GM18870 (cell line): ENCODE results near the gene PDE7B.

Source experiments
- ATAC-seq: cut with Tn5 transposase; IDR thresholded peaks from one replicate; pipeline ENCODE4 v1.9.1; 2021; ENCODE audit warnings: moderate library complexity; ENCODE audit not compliant: unreplicated experiment

The PDE7B gene

DNA sequence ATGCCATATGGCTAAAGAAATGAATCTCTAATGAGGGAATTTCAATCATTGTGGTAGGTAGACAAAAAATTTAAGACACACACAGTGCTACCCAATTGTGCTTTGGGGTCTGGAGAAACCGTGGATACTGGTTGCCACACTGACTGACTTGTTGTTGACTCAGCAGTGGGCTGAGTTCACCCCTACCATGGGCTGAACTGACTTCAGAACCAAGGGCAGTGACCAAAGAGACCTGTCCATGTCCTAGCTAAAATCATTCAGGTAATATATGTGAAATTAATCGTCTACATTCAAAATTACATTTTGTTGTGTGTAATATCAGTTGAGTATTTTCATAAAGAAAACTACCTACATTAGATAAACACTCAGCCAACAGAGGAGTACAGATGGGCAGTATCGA is 131.6 kb downstream of the PDE7B start:
- no peak for ATAC-seq

GRCh38 chr6:135983718-135984343 is 132.3 kb downstream of the PDE7B start:
- no peak for ATAC-seq

GRCh38 chr6:135985471-135985870 is 134.0 kb downstream of the PDE7B start:
- no peak for ATAC-seq

- no peak for ATAC-seq
Measured at GRCh38 chr6:135987226-135987625, 135.7 kb downstream of the PDE7B start.

DNA sequence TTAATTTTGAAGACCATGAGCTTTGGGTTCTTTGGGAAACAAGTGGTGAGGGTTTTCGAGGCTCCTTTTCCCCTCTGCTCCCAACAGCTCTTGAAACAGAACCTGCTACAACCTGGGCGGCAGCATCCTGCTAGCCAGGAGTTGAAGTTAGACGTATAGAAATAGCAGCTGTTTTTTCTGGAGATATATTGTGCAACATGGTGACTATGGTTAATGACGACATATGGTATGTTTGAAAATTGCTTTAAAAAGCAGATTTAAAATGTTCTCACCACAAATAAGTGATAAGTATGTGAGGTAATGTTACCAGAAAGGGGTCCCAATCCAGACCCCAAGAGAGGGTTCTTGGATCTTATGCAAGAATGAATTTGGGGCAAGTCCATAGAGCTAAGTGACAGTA is 138.9 kb downstream of the PDE7B start:
- ATAC-seq: no peak

- no peak for ATAC-seq
Measured at GRCh38 chr6:135990855-135991464, 139.5 kb downstream of the PDE7B start.

- no peak for ATAC-seq
Measured at GRCh38 chr6:135992739-135993138, 141.2 kb downstream of the PDE7B start.

- ATAC-seq: no peak
Measured at GRCh38 chr6:135993361-135993760, 141.9 kb downstream of the PDE7B start.

GRCh38 chr6:135994857-135995544 is 143.5 kb downstream of the PDE7B start:
- ATAC-seq: no peak

- no peak for ATAC-seq
Measured at GRCh38 chr6:135995545-135995898, 144.0 kb downstream of the PDE7B start.

- no peak for ATAC-seq
Measured at GRCh38 chr6:135996668-135997067, 145.2 kb downstream of the PDE7B start.

- no peak for ATAC-seq
Measured at GRCh38 chr6:135999393-135999792, 147.9 kb downstream of the PDE7B start.

GRCh38 chr6:136007345-136007744 is 155.8 kb downstream of the PDE7B start:
- ATAC-seq: no peak

- no peak for ATAC-seq
Measured at GRCh38 chr6:136011475-136011874, 160.0 kb downstream of the PDE7B start.

DNA sequence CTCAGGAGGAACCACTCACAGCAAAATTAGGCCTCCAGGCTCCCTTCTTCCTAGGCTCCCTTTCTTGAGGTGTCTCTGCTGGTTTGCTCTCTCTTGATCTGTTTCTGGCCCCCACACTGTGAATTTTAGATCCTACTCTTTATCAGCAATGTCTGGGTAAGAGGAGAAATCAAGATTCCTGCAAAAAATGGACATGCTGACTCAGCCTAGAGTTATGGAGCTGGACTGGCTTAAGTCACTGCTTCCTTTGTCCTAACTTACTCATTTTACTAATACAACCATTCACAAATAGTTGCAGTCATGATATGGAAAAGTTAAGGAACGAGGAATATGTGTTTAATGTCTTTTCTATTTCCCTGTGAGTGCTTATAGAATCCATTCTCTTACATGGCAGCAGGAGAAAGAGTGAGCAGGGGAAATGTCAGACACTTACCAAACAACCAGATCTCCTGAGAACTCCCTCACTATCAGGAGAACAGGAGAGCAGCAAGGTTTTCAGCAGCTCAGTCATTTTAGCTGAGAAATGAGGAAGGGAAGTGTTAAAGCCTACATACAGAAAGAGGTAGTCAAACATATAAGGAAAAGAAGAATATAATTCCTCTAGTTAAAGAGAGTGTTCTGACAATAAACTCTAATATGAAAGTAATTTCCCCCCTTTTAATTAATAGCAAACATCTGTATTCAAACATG is 160.8 kb downstream of the PDE7B start:
- no peak for ATAC-seq

DNA sequence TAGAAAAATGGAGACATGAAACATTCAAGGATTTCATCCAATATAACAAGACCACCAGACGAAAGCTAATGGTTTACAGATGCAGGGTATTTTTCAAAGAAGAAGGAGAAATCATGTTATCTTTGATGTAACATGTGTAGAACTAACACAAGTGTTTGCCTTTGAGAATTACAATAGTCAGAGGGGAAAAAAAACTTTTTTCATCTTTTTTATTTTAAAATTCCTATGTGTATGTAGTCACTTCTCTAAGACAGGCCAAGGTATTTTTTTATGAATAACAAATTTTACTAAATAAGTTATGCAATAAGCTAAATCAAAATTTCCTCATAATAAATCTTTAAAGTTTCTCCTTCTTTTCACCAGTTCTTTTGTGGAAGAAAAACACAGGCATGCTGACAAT is 161.4 kb downstream of the PDE7B start:
- no peak for ATAC-seq

- ATAC-seq: no peak
Measured at GRCh38 chr6:136014454-136015437, 163.2 kb downstream of the PDE7B start.

GRCh38 chr6:136015531-136015930 is 164.0 kb downstream of the PDE7B start:
- ATAC-seq: no peak

DNA sequence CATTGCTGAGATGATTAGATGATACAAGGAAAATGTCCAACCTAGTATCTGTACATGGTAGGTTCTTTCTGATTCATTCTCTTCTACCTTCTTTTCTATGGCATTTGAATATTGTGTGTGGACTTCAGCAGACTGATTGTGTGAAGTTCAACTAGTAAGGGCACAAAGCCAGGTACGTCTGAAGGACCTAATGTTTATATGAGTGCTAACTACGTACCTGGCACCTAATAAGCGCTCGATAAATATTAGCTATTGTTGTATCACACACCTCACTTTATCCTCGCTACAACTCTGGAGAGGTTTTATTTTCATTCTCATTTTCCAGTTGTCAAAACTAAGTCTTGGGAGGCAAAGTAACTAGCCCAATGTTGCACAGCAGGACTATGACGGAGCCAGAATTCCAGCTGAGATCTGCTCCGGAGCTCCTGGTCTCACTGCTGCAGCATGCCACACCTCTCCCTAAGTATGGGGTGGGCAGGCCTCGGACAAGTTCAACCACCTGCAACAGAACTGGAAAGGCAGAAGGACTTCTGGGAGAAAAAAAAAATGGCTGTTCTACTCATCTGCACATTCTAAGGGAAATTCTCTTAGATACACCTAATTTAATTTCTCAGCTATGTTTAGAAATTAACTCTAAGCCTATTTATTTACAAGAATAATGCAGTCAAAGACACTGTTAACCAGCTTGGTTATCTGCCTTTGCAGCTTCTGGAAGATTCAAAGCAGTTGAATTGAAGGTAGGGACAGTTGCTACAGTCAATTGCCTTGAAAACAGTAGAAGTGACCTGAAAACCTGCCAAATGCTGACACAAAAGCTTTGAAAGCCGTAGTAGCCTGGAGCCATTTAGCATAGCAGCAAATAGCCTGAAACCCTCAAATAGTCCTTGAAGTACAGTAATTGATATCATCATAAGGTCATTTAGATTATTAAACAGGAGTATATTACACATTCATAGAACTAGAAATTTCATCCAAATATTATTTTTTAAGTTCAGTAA is 165.0 kb downstream of the PDE7B start:
- ATAC-seq: no peak
